SU-DHL-6 (cell line): ENCODE results near the gene FBXW11.

ENCODE experiments used
- CTCF ChIP-seq: fragments of 200-600 bp; sonication (generic); IDR thresholded peaks from one replicate; pipeline ENCODE4 v1.5.1; 2017; ENCODE audit warnings: antibody characterized with exemption, mild to moderate bottlenecking, low read length, moderate library complexity; ENCODE audit not compliant: insufficient read depth, poor library complexity, severe bottlenecking
- EZH2phosphoT487 ChIP-seq: fragments of 200-600 bp; sonication (generic), shearing (Covaris generic); conservative IDR thresholded peaks from 2 replicates; pipeline ENCODE4 v1.6.1; 2018; ENCODE audit warnings: mild to moderate bottlenecking, antibody characterized with exemption, low read length, moderate library complexity, mixed read lengths

- TF ChIP-seq CTCF, result no peak
- no peak for TF ChIP-seq EZH2phosphoT487
These were observed 97.8 kb downstream of the FBXW11 start for GRCh38 chr5:171908638-171909037.
